Adrenal gland (tissue), 12 donors: ENCODE results near the gene DMWD. TPM values are rescaled to one million over a fixed set of nuclear protein-coding genes. Genes with fewer than 3 reads are reported as not detected.

Source experiments
- DNase-seq, 7 donors: peaks; one replicate each; pipeline ENCODE4 v3.0.0-alpha.2; 2019 to 2020
- H3K27ac ChIP-seq, 5 donors: fragments of 200-600 bp; sonication (generic) in 4 of 5; 1 replicate in 3 of 5; 2 replicates in 2 of 5; pipeline versions ENCODE4 v1.5.1 to v1.8.0; 2016 to 2020; ENCODE audit warnings: mild to moderate bottlenecking in 1 of 5
- H3K27me3 ChIP-seq: fragments of 200-600 bp; 2 replicates; pipeline ENCODE4 v1.8.0; 2021
- H3K36me3 ChIP-seq, 2 donors: fragments of 200-600 bp; replicated peaks in 1 of 2; 1 replicate in 1 of 2; 2 replicates in 1 of 2; pipeline versions ENCODE4 v1.5.1 to v1.8.0; 2018 to 2022
- H3K4me1 ChIP-seq, 2 donors: fragments of 200-600 bp; replicated peaks in 1 of 2; 1 replicate in 1 of 2; 2 replicates in 1 of 2; pipeline versions ENCODE4 v1.5.1 to v1.8.0; 2018 to 2021
- H3K4me3 ChIP-seq, 4 donors: fragments of 200-600 bp; sonication (generic) in 3 of 4; one replicate each; pipeline ENCODE4 v1.5.1; 2016 to 2018
- H3K9me3 ChIP-seq, 3 donors: fragments of 200-600 bp; sonication (generic) in 1 of 3; replicated peaks in 1 of 3; 1 replicate in 2 of 3; 2 replicates in 1 of 3; pipeline versions ENCODE4 v1.5.1 to v1.8.0; 2016 to 2021
- POLR2A ChIP-seq, 2 donors: fragments of 450-650 bp; IDR thresholded peaks; one replicate each; pipeline ENCODE4 v1.6.1; 2017; ENCODE audit warnings: antibody characterized with exemption in 2 of 2, mild to moderate bottlenecking in 2 of 2, moderate library complexity in 1 of 2
- WGBS, 4 donors: extraction: QIAGEN DNeasy Blood & Tissue Kit in 2 of 4; methylation state at CpG; one replicate each; pipeline versions ENCODE4 v1.1.5 to v1.1.7; 2013 to 2017; 5-methylcytosine and 5-hydroxymethylcytosine counted together
- intact Hi-C, 2 donors: fragments of 100-400 bp; cut with DNase I; formaldehyde crosslinking; loops; one replicate each; pipeline versions ENCODE4 v1.14.1 to v1.15.0; 2022 to 2023
- polyA plus RNA-seq, 3 donors: library from polyadenylated mRNA; stranded (reverse); fragments of 200-250 nt in 2 of 3; fragments of 350-450 nt in 1 of 3; fragmentation: Illumina TruSeq in 1 of 3; extraction: RNeasy Lipid Tissue Mini Kit (QIAGEN cat#74804) in 1 of 3; gene quantifications; one replicate each; pipeline ENCODE4 v1.2.3, GENCODE V29; 2013 to 2014
- total RNA-seq, 9 donors: library from RNA; depleted of rRNA in 4 of 9; stranded (reverse); fragments of >200 nt in 4 of 9; fragments of 120-200 nt in 1 of 9; fragmentation: NEBNext Ultra II Directional in 1 of 9; extraction: Animal tissue kit (Norgen Biotek cat#: 25700) in 1 of 9; gene quantifications; one replicate each; pipeline versions ENCODE4 v1.1.0 to v1.2.4, GENCODE V29; 2013 to 2023
- TF ChIP-seq, protein P1 (sequence below), 6 experiments: fragments of 450-650 bp in 4 of 6; fragments of 200-600 bp in 2 of 6; sonication (generic) in 1 of 6; IDR thresholded peaks; 1 replicate in 5 of 6; 2 replicates in 1 of 6; pipeline versions ENCODE4 v1.5.1 to v1.8.0; 2016 to 2021; ENCODE audit warnings: antibody characterized with exemption in 6 of 6, mild to moderate bottlenecking in 2 of 6, moderate library complexity in 1 of 6
- donor health status: healthy with polysubstance abuse.
- donor health status: Bipolar disorder and iron deficiency.
- donor health status: DM: yes; HTN: yes; CAD: no.
- donor health status: DM: no; HTN: no; CAD: no.
- donor health status: DM: no; HTN: no; CAD: no.
- donor health status: DM: yes; HTN: yes; CAD: no.

DMWD gene
- total and polyA plus RNA-seq, 12 donors = 13.2 to 91.5 (median 34.0) TPM

DNA sequence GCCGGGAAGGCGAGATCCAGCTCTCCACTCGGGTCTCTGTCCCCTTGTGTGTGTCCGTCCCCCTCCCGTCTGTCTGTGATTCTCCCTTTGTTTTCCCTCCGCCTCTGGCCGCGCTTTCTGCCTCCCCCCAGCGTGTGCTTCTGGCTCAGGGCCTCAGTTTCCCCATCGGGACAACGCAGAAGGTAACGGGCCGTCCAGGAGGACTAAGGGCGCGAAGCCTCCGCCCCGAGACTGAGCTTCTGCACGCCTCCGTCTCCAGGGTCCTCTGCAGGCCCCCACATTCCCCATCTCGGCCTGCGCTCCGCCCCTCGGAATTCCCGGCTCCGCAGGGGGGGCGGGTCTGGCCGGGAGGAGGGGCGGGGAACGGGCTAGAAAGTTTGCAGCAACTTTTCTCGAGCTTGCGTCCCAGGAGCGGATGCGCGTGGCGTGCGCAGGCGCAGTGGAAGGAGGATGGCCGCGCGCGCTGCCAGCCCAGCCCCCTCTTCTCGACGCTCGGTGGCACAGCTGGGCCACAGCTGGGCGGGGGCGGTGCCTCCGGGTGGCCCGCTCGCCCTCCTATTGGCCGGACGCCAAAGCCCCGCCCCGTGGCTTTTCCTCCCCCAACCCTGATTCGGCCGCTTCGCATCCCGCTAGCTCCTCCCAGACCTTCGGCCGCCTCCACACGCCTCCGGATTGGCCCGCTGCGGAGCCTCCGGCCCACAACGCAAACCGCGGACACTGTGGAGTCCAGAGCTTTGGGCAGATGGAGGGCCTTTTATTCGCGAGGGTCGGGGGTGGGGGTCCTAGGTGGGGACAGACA is 23.5 kb downstream of the DMWD start, which contains the start of gene SIX5:
Gene SIX5 (minus strand): TSS at position 269 of the 799 bp plus-strand sequence. CDS start 408 bp downstream, outside the sequence.
- intact Hi-C loops = loop anchor here in 1 of 2 donors (5.0 kb wide), 1 partner anchor 57 kb away; no protein-coding TSS in a partner anchor
- Histone ChIP-seq H3K4me1 (peaks cover 7 to 24% of the 10 kb centered on the region in 2 donors), H3K27me3 (no peaks in the 10 kb centered on the region), H3K36me3 (peaks cover 0 to 8% of the 10 kb centered on the region in 2 donors), H3K27ac (peak within 1 kb of the TSS; percentile 92 to 98 (median 94)), H3K9me3 (no peaks in the 10 kb centered on the region), H3K4me3 (peak within 1 kb of the TSS; percentile 56 to 89 (median 81))
- TF ChIP-seq, protein P1, sequence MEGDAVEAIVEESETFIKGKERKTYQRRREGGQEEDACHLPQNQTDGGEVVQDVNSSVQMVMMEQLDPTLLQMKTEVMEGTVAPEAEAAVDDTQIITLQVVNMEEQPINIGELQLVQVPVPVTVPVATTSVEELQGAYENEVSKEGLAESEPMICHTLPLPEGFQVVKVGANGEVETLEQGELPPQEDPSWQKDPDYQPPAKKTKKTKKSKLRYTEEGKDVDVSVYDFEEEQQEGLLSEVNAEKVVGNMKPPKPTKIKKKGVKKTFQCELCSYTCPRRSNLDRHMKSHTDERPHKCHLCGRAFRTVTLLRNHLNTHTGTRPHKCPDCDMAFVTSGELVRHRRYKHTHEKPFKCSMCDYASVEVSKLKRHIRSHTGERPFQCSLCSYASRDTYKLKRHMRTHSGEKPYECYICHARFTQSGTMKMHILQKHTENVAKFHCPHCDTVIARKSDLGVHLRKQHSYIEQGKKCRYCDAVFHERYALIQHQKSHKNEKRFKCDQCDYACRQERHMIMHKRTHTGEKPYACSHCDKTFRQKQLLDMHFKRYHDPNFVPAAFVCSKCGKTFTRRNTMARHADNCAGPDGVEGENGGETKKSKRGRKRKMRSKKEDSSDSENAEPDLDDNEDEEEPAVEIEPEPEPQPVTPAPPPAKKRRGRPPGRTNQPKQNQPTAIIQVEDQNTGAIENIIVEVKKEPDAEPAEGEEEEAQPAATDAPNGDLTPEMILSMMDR (IDR thresholded peaks at IDR 0.05) = no peak
- TF ChIP-seq POLR2A (IDR thresholded peaks at IDR 0.05) = peak; percentile 79 to 82
- peak; percentile 98 to 99 (median 99) for DNase-seq
- 0 to 1% (median 0%) methylated on average over 34 to 70 of the region's 70 CpGs for WGBS, 4 donors

GRCh38 chr19:45768655-45768983 is 24.0 kb downstream of the DMWD start:
- H3K4me1 ChIP-seq = peaks cover 7 to 24% of the 10 kb centered on the region in 2 donors
- WGBS, 4 donors = 0 to 2% (median 1%) methylated on average over 7 to 32 of the region's 33 CpGs
- no peaks in the 10 kb centered on the region for H3K9me3 ChIP-seq
- no peaks in the 10 kb centered on the region for H3K27me3 ChIP-seq
- DNase-seq = peak in 3 of 7 donors; percentile 56 to 70 (median 67)
- intact Hi-C loops = loop anchor here in 1 of 2 donors (5.0 kb wide), 1 partner anchor 56 kb away; no protein-coding TSS in a partner anchor
- TF ChIP-seq POLR2A (IDR thresholded peaks at IDR 0.05) = no peak
- TF ChIP-seq, protein P1 (IDR thresholded peaks at IDR 0.05) = no peak
- H3K36me3 ChIP-seq = peaks cover 0 to 8% of the 10 kb centered on the region in 2 donors
- peak overlapping the region; percentile 56 to 89 (median 81) for H3K4me3 ChIP-seq
- H3K27ac ChIP-seq = peak overlapping the region; percentile 92 to 98 (median 94)

GRCh38 chr19:45767881-45768654 is 24.6 kb downstream of the DMWD start:
- intact Hi-C loops = loop anchor here in 1 of 2 donors (5.0 kb wide), 1 partner anchor 56 kb away; no protein-coding TSS in a partner anchor
- WGBS, 4 donors = 1% methylated on average over 102 of the region's 102 CpGs; no CpG with 5 or more reads in 2 of the 4 donors
- peak; percentile 71 to 81 (median 75) for DNase-seq

More at GRCh38 chr19:45767881-45768654, 24.6 kb downstream of the DMWD start:
- TF ChIP-seq, protein P1 (IDR thresholded peaks at IDR 0.05) = no peak
- TF ChIP-seq POLR2A (IDR thresholded peaks at IDR 0.05) = peak; percentile 27 to 55
- Histone ChIP-seq H3K9me3 (no peaks in the 10 kb centered on the region), H3K4me3 (peak overlapping the region; percentile 56 to 89 (median 81)), H3K27ac (peak overlapping the region; percentile 92 to 98 (median 94)), H3K4me1 (peaks cover 7 to 24% of the 10 kb centered on the region in 2 donors), H3K27me3 (no peaks in the 10 kb centered on the region), H3K36me3 (peaks cover 0 to 8% of the 10 kb centered on the region in 2 donors)
